B cell (primary cell): Measurements from ENCODE around the gene MYO1C.

Source experiments
- CTCF ChIP-seq: fragments of 200-600 bp; IDR thresholded peaks from one replicate; pipeline ENCODE4 v1.8.0; 2022; ENCODE audit warnings: antibody characterized with exemption, mild to moderate bottlenecking
- EZH2 ChIP-seq: IDR thresholded peaks from 2 replicates; pipeline ENCODE4 v1.6.1; 2012; ENCODE audit warnings: borderline replicate concordance, low read depth, mild to moderate bottlenecking, moderate library complexity, low read length; ENCODE audit not compliant: insufficient read depth, poor library complexity, severe bottlenecking

- TF ChIP-seq CTCF, result no peak
- TF ChIP-seq EZH2, result no peak
These were observed 6.8 kb downstream of the MYO1C start for GRCh38 chr17:1485423-1486376.
